Measurements from ENCODE around the gene SLC25A38. TPM values are rescaled to one million over a fixed set of nuclear protein-coding genes. Genes with fewer than 3 reads are reported as not detected.
"Not testable (repeated sequence)": the region's sequence is repeated elsewhere in the genome, so short reads cannot be mapped to it uniquely, and the experiment has no call there.

SLC25A38 gene
- total RNA-seq, 1 donor from 2014 or later = 20.8 TPM

GRCh38 chr3:39414421-39414907 lies 31.3 kb downstream of the SLC25A38 start:
- no peak for DNase-seq (ENCODE audit: low read depth)
- no peak overlapping the region for H3K4me3 ChIP-seq (ENCODE audit: low read depth, low read length)
- TF ChIP-seq CTCF (conservative IDR thresholded peaks at IDR 0.05; ENCODE audit: low read depth, low read length) = no peak

GRCh38 chr3:39415302-39415701 lies 32.1 kb downstream of the SLC25A38 start:
- not testable (repeated sequence) for DNase-seq (ENCODE audit: low read depth); H3K4me3 ChIP-seq (ENCODE audit: low read depth, low read length)

GRCh38 chr3:39415983-39416382 lies 32.8 kb downstream of the SLC25A38 start:
- H3K4me3 ChIP-seq (ENCODE audit: low read depth, low read length) = no peak overlapping the region
- TF ChIP-seq CTCF (conservative IDR thresholded peaks at IDR 0.05; ENCODE audit: low read depth, low read length) = no peak
- no peak for DNase-seq (ENCODE audit: low read depth)

- H3K4me3 ChIP-seq (ENCODE audit: low read depth, low read length); DNase-seq (ENCODE audit: low read depth): not testable (repeated sequence)
Observed at GRCh38 chr3:39416998-39417397, 33.8 kb downstream of the SLC25A38 start.

GRCh38 chr3:39418556-39419225 lies 35.5 kb downstream of the SLC25A38 start:
- H3K4me3 ChIP-seq (ENCODE audit: low read depth, low read length); DNase-seq (ENCODE audit: low read depth): not testable (repeated sequence)

- no peak for DNase-seq (ENCODE audit: low read depth)
- TF ChIP-seq CTCF (conservative IDR thresholded peaks at IDR 0.05; ENCODE audit: low read depth, low read length) = no peak
Observed at GRCh38 chr3:39419742-39420315, 36.7 kb downstream of the SLC25A38 start.

GRCh38 chr3:39420543-39420942 lies 37.4 kb downstream of the SLC25A38 start:
- no peak overlapping the region for H3K4me3 ChIP-seq (ENCODE audit: low read depth, low read length)
- TF ChIP-seq CTCF (conservative IDR thresholded peaks at IDR 0.05; ENCODE audit: low read depth, low read length) = no peak
- no peak for DNase-seq (ENCODE audit: low read depth)

More at GRCh38 chr3:39419742-39420315, 36.7 kb downstream of the SLC25A38 start:
- H3K4me3 ChIP-seq (ENCODE audit: low read depth, low read length) = no peak overlapping the region

- DNase-seq (ENCODE audit: low read depth) = no peak
- no peak overlapping the region for H3K4me3 ChIP-seq (ENCODE audit: low read depth, low read length)
- TF ChIP-seq CTCF (conservative IDR thresholded peaks at IDR 0.05; ENCODE audit: low read depth, low read length) = no peak
Observed at GRCh38 chr3:39423436-39423970, 40.3 kb downstream of the SLC25A38 start.
